ENCODE results near the gene CACNA2D1.

GRCh38 chr7:82305347-82306005, 138.1 kb downstream of the CACNA2D1 start:
- no peak for TF ChIP-seq CTCF (IDR thresholded peaks at IDR 0.05)
- no peak for TF ChIP-seq PBX3 (IDR thresholded peaks at IDR 0.05)
- no peak for TF ChIP-seq NPAS2 (CRISPR knock-in tag; IDR thresholded peaks at IDR 0.05; ENCODE audit: borderline replicate concordance)
- TF ChIP-seq TFCP2L1 (CRISPR knock-in tag; IDR thresholded peaks at IDR 0.05), result no peak
- TF ChIP-seq EP300 (IDR thresholded peaks at IDR 0.05), result no peak
- TF ChIP-seq BCL3 (IDR thresholded peaks at IDR 0.05), result no peak
- TF ChIP-seq GATA3 (IDR thresholded peaks at IDR 0.05; ENCODE audit: borderline replicate concordance), result no peak
- TF ChIP-seq POLR2A (IDR thresholded peaks at IDR 0.05; ENCODE audit: low read length), result no peak
- no peak for TF ChIP-seq BHLHE40 (IDR thresholded peaks at IDR 0.05; ENCODE audit: low read depth, low read length)
- TF ChIP-seq MAX (IDR thresholded peaks at IDR 0.05), result no peak
- TF ChIP-seq CEBPB (IDR thresholded peaks at IDR 0.05), result no peak
- no peak for TF ChIP-seq HOXA7 (CRISPR knock-in tag; IDR thresholded peaks at IDR 0.05)
